Activated CD4-positive, alpha-beta T cell treated with anti-CD3 and anti-CD28 coated beads for 36 hours (primary cell): ENCODE data around the gene OR2T29. TPM values are rescaled to one million over a fixed set of nuclear protein-coding genes. Genes with fewer than 3 reads are reported as not detected.
"Not testable (repeated sequence)": the region's sequence is repeated elsewhere in the genome, so short reads cannot be mapped to it uniquely, and the experiment has no call there.

Experiments
- ATAC-seq: fragments of 200-7000 bp; cut with Tn5 transposase; one replicate; pipeline ENCODE4 v1.10.0; 2021; ENCODE audit warnings: mild to moderate bottlenecking, moderate library complexity
- CTCF ChIA-PET: fragments of 350-600 bp; sonication (Branson Sonifier 250); formaldehyde crosslinking; loops from one replicate; lab custom pipeline; 2021; ENCODE audit warnings: antibody characterized with exemption; lab: Charles Lee
- POLR2A ChIA-PET: fragments of 350-600 bp; sonication (Branson Sonifier 250); formaldehyde crosslinking; loops from one replicate; lab custom pipeline; 2021; ENCODE audit warnings: antibody characterized with exemption, inconsistent platforms; lab: Charles Lee
- DNase-seq: peaks from one replicate; pipeline ENCODE4 v3.0.0-alpha.2; 2020
- H3K27ac Mint-ChIP-seq: one replicate; pipeline ENCODE4 v1.8.0; 2021; ENCODE audit warnings: mixed read lengths
- H3K27me3 Mint-ChIP-seq: one replicate; pipeline ENCODE4 v1.8.0; 2021; ENCODE audit warnings: mixed read lengths
- H3K36me3 Mint-ChIP-seq: one replicate; pipeline ENCODE4 v1.8.0; 2021; ENCODE audit warnings: low read depth, mixed read lengths
- H3K4me1 Mint-ChIP-seq: one replicate; pipeline ENCODE4 v1.8.0; 2021; ENCODE audit warnings: mixed read lengths
- H3K4me3 Mint-ChIP-seq: one replicate; pipeline ENCODE4 v1.8.0; 2021; ENCODE audit warnings: mild to moderate bottlenecking, moderate library complexity, mixed read lengths
- H3K9me3 Mint-ChIP-seq: one replicate; pipeline ENCODE4 v1.8.0; 2021; ENCODE audit warnings: low read depth, mixed read lengths
- intact Hi-C, 2 experiments: fragments of 100-400 bp; cut with DNase I in 1 of 2; cut with micrococcal nuclease in 1 of 2; formaldehyde crosslinking; loops; one replicate each; pipeline versions ENCODE4 v1.14.2 to v1.15.1; 2022 to 2024; cut with DNase I, micrococcal nuclease
- total RNA-seq, 2 experiments: library from RNA; stranded (reverse); gene quantifications; one replicate each; pipeline ENCODE4 v1.2.3, GENCODE V29; 2021

The OR2T29 gene, protein sequence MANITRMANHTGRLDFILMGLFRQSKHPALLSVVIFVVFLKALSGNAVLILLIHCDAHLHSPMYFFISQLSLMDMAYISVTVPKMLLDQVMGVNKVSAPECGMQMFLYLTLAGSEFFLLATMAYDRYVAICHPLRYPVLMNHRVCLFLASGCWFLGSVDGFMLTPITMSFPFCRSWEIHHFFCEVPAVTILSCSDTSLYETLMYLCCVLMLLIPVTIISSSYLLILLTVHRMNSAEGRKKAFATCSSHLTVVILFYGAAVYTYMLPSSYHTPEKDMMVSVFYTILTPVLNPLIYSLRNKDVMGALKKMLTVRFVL
- not detected for total RNA-seq

DNA sequence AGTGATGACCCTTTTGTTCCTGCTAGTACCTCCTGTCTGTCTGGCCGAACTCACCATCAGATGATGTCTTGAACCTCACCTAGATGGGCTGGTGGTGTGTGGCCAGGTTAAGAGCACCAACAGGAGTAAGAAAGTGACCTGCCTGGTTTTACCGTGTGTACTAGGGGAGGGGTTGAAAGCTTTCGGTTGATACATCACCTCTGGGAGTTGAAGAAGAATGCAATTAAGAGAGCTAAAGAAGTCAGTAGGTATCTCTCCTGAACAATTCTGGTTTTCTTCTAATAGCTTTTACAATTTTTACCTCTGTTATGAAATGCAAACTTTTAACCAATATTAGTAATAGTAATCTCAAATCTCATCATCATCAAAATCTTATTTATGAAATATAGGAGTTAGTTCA lies at the start of gene OR2T29:
Gene OR2T29 (minus strand): TSS at position 101 of the 400 bp plus-strand sequence. CDS start 3,281 bp downstream, outside the sequence.
- H3K9me3 Mint-ChIP-seq, H3K4me1 Mint-ChIP-seq, H3K4me3 Mint-ChIP-seq, H3K36me3 Mint-ChIP-seq, H3K27ac Mint-ChIP-seq, H3K27me3 Mint-ChIP-seq, intact Hi-C loops, ATAC-seq, CTCF ChIA-PET, DNase-seq, POLR2A ChIA-PET: not testable (repeated sequence)

DNA sequence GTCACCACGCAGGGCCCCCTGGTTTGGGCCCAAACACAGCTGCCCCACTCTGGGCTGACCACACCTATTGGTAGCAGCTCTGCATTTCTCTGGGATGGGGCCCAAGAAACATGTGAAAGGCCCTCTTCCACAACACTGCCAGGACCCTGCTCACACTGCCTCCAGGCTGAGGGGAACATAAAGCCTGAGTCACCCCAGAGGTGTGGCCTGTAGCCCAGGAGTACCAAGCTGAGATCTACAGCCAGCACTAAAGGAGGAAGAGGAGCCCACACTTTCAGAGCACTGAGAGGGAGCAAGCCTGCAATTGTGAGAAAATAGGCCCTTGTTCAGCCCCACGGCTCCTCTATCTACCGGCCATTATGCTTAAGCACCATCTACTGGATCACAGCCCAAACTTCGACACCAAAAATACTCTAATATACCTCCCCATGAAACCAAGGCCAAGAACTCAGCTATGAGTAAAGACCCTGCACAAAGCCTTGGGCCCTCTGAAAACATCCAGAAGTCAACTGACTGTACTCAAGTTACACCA lies 49.4 kb upstream of the OR2T29 start:
- peak; percentile 37 for DNase-seq
- no peaks in the 10 kb centered on the region for H3K27me3 Mint-ChIP-seq
- no peak overlapping the region for H3K4me3 Mint-ChIP-seq
- H3K4me1 Mint-ChIP-seq, result peaks cover 20% of the 10 kb centered on the region
- peak; percentile 86 for ATAC-seq
- H3K36me3 Mint-ChIP-seq, result no peaks in the 10 kb centered on the region
- ChIA-PET POLR2A (interaction anchor here (0.6 kb wide), 1 partner anchor 168 kb away, joined by 5 read pairs; no protein-coding TSS in a partner anchor), CTCF (interaction anchor here (0.6 to 1.8 kb wide), 6 partner anchors 11 to 1271 kb away, joined by 3 to 5 read pairs (median 4); no protein-coding TSS in a partner anchor)
- no peak overlapping the region for H3K27ac Mint-ChIP-seq
- intact Hi-C loops, result loop anchor here in 1 of 2 experiments (10.0 kb wide), 1 partner anchor 677 kb away; no protein-coding TSS in a partner anchor
- no peaks in the 10 kb centered on the region for H3K9me3 Mint-ChIP-seq

DNA sequence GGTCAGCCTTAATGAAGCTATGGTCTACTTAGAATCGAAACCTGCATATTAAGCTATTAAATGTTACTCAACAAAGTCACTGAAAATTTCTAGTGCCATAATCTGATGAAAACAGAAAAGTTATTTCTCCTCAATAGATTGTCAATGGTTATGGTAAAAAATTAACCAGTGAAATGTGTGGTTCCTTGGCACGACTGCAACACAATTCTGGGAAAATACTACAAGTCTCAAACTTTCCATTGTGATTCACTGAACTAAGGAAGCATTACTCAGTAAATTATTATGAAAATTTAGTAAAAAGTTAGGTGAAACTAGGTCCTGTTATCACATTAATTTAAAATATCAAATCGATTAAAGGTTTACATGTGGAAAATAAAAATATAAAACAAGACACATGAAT lies 47.7 kb upstream of the OR2T29 start:
- DNase-seq (no peak), ATAC-seq (no peak)
- Mint-ChIP-seq H3K4me1 (peaks cover 20% of the 10 kb centered on the region), H3K9me3 (no peaks in the 10 kb centered on the region), H3K27ac (no peak overlapping the region), H3K36me3 (no peaks in the 10 kb centered on the region), H3K4me3 (no peak overlapping the region), H3K27me3 (no peaks in the 10 kb centered on the region)
- intact Hi-C loops, result loop anchor here in 1 of 2 experiments (10.0 kb wide), 1 partner anchor 676 kb away; no protein-coding TSS in a partner anchor
- POLR2A ChIA-PET, result no interaction called here
- CTCF ChIA-PET, result interaction anchor here (1.1 to 2.5 kb wide), 2 partner anchors 12 to 190 kb away, joined by 3 to 10 read pairs; no protein-coding TSS in a partner anchor

DNA sequence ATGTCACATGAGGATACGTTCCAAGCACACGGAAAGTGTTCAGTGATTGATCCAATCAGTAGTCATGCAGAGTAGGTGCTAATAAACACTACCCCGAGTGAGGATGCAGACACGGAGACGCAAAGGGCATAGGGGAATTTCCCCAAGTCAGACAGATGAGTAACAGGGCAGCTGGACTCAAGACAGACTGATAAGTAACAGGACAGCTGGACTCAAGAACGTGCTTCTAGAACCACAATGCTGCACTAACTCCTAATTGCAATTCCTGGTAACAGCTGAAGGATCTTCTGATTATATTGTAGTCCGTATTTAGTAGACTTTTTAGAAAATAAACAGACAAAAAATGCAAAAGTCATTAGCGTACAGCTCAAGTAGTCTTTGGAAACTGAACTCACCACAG lies 36.8 kb upstream of the OR2T29 start:
- intact Hi-C loops, result no loop called here
- ATAC-seq (no peak), DNase-seq (no peak)
- POLR2A ChIA-PET, result no interaction called here
- Mint-ChIP-seq H3K9me3 (peaks cover 2% of the 10 kb centered on the region), H3K27ac (no peak overlapping the region), H3K36me3 (no peaks in the 10 kb centered on the region), H3K4me3 (no peak overlapping the region), H3K4me1 (peaks cover 6% of the 10 kb centered on the region), H3K27me3 (peaks cover 2% of the 10 kb centered on the region)
- CTCF ChIA-PET, result interaction anchor here (0.7 kb wide), 1 partner anchor 14 kb away, joined by 5 read pairs; no protein-coding TSS in a partner anchor

DNA sequence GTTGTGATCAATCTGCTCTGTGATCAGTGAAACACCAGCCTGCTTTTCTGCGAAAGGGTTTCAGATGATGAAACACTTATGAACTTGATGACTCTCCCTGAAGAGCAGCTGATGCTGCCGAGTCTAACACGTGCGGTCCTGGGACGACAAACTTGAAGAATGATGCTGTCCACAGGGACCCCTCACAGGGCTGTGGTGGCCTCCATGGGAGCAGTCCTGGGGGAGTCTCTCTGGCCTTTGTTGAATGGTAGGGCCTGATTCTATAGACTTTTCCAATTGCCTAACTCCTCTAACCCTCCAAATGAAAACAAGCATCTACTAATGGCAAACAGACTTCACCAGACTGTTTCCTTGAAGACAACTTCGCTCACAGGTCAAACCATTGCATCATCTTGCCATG lies 35.0 kb upstream of the OR2T29 start, which contains the start of gene OR2T10:
Gene OR2T10 (minus strand): TSS at position 112 of the 400 bp plus-strand sequence. CDS start 3,932 bp downstream, outside the sequence.
- Mint-ChIP-seq H3K4me1 (peaks cover 6% of the 10 kb centered on the region), H3K27me3 (peaks cover under 1% of the 10 kb centered on the region), H3K36me3 (no peaks in the 10 kb centered on the region), H3K4me3 (no peak within 1 kb of the TSS), H3K9me3 (peaks cover under 1% of the 10 kb centered on the region), H3K27ac (no peak within 1 kb of the TSS)
- POLR2A ChIA-PET, result no interaction called here
- DNase-seq, result no peak
- intact Hi-C loops, result no loop called here
- CTCF ChIA-PET, result no interaction called here
- no peak for ATAC-seq

DNA sequence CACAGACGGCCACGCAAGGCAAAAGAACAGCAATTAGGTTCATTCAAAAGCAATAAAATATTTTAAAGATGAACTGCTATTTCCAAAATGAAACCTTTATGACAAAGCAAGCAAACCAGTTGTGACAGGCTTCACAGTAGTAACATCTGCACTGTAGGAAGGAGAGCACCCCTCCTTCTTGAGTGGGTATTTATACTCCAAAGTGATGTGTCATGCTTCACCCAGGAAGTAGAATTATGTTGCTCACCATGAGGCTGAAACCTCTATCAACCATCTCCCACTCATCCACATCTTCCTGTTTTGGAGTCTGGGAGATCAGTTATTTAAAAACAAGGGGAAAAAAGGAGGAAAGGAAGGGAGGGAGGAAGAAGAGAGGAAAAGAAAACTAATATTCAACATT lies 34.0 kb upstream of the OR2T29 start:
- Mint-ChIP-seq H3K4me3 (no peak overlapping the region), H3K36me3 (no peaks in the 10 kb centered on the region), H3K27ac (no peak overlapping the region), H3K9me3 (no peaks in the 10 kb centered on the region), H3K4me1 (peaks cover 6% of the 10 kb centered on the region), H3K27me3 (no peaks in the 10 kb centered on the region)
- ChIA-PET POLR2A (no interaction called here), CTCF (no interaction called here)
- ATAC-seq (peak; percentile 82), DNase-seq (no peak)
- intact Hi-C loops, result no loop called here

DNA sequence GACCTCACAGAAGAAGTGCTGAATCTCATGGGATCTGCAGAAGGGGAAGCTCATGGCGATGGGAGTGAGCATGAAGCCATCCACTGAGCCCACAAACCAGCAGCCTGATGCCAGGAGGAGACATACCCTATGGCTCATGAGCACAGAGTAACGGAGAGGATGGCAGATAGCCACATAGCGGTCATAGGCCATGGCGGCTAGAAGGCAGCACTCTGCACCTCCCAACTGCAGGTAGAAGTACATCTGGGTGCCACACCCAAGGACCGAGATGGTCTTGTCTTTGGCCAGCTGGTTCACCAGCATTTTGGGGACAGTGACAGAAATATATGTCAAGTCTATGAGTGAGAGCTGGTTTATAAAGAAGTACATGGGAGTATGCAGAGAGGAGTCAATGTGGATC lies 30.7 kb upstream of the OR2T29 start:
- DNase-seq, result no peak
- Mint-ChIP-seq H3K4me3 (no peak overlapping the region), H3K4me1 (peaks cover 6% of the 10 kb centered on the region), H3K27ac (no peak overlapping the region), H3K9me3 (no peaks in the 10 kb centered on the region), H3K27me3 (no peaks in the 10 kb centered on the region), H3K36me3 (no peaks in the 10 kb centered on the region)
- ATAC-seq, result no peak
- ChIA-PET POLR2A (no interaction called here), CTCF (no interaction called here)
- intact Hi-C loops, result no loop called here

DNA sequence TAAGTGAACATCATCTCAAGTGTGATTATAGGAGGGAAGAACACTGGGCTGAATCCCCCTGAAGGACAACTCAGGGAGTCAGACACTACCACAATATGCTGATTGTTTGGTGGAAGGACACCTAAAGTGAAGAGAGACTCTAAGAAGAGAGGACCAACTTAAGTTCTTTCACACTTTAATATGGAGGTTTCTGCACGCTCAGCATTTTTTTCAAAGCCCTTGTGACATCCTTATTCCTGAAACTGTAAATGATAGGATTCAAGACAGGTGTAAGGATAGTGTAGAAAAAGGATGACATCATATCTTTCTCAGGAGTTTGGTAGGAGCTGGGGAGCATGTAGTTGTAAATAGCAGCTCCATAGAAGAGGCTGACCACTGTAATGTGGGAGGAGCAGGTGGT lies 30.1 kb upstream of the OR2T29 start:
- DNase-seq (no peak), ATAC-seq (no peak)
- Mint-ChIP-seq H3K27me3 (no peaks in the 10 kb centered on the region), H3K27ac (no peak overlapping the region), H3K4me1 (peaks cover 6% of the 10 kb centered on the region), H3K9me3 (no peaks in the 10 kb centered on the region), H3K4me3 (no peak overlapping the region), H3K36me3 (no peaks in the 10 kb centered on the region)
- ChIA-PET CTCF (no interaction called here), POLR2A (no interaction called here)
- intact Hi-C loops, result no loop called here

DNA sequence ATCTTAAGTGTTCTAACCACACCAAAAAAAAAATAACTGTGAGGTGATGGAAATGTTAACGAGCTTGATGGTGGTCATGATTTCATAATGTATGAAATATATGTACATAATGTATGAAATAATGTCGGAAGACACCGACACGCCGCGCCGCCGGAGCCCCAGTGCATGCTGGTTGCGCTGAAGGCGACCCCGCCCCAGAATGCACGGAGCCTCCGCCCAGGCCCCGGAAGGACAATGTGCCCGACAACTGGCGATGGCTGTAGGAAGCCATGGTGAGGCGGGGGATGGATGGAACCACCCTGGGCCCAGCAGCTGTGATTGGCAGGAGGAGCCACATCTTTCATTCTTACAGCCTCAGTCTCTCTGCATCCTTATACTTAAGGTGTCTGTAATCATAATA lies 27.5 kb upstream of the OR2T29 start:
- ChIA-PET CTCF (no interaction called here), POLR2A (no interaction called here)
- no peaks in the 10 kb centered on the region for H3K9me3 Mint-ChIP-seq
- no peak for DNase-seq
- ATAC-seq, result no peak
- H3K36me3 Mint-ChIP-seq, result no peaks in the 10 kb centered on the region
- intact Hi-C loops, result no loop called here
- H3K4me3 Mint-ChIP-seq, result no peak overlapping the region
- peaks cover 2% of the 10 kb centered on the region for H3K27me3 Mint-ChIP-seq
- H3K4me1 Mint-ChIP-seq, result no peaks in the 10 kb centered on the region
- no peak overlapping the region for H3K27ac Mint-ChIP-seq

DNA sequence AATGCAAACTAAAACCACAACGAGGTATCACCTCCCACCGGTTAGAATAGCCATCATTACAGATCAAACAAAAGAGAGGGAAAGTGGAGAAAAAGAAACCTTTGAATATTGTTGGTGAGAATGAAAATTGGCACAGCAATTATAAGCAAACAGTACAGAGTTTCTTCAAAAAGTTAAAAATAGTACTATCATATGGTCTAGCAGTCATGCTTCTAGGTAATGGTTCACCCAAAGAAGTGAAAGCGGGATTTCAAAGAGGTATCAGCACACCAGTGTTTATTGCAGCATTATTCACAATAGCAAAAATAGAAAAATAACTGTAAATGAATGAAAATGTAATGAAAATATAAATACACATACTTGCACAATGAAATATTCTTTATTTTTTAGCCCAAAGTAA lies 26.8 kb upstream of the OR2T29 start:
- no peaks in the 10 kb centered on the region for H3K9me3 Mint-ChIP-seq
- no peak overlapping the region for H3K27ac Mint-ChIP-seq
- DNase-seq (no peak), ATAC-seq (no peak)
- CTCF ChIA-PET, result no interaction called here
- intact Hi-C loops, result no loop called here
- no peaks in the 10 kb centered on the region for H3K4me1 Mint-ChIP-seq
- POLR2A ChIA-PET, result no interaction called here
- no peak overlapping the region for H3K4me3 Mint-ChIP-seq
- no peaks in the 10 kb centered on the region for H3K36me3 Mint-ChIP-seq
- H3K27me3 Mint-ChIP-seq, result peaks cover 2% of the 10 kb centered on the region

DNA sequence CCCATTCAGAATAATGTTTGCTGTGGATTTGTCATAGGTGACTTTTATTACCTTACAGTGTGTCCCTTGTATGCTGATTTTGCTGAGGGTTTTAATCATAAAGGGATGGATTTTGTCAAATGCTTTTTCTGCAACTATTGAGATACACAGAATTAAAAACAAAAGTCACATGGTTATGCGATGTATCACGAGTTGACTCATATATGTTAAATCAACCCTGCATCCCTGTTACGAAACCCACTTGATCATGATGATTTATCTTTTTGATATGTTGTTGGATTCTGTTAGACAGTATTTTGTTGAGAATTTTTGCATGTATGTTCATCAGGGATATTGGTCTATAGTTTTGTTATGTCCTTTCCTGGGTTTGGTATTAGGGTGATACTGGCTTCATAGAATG lies 22.7 kb upstream of the OR2T29 start:
- Mint-ChIP-seq H3K4me1 (no peaks in the 10 kb centered on the region), H3K36me3 (no peaks in the 10 kb centered on the region), H3K9me3 (no peaks in the 10 kb centered on the region), H3K4me3 (no peak overlapping the region), H3K27me3 (peaks cover 2% of the 10 kb centered on the region), H3K27ac (no peak overlapping the region)
- DNase-seq (no peak), ATAC-seq (no peak)
- ChIA-PET CTCF (no interaction called here), POLR2A (no interaction called here)
- intact Hi-C loops, result no loop called here
